Central memory CD4-positive, alpha-beta T cell (primary cell): ENCODE results near the gene SCYGR1.
"Not testable (repeated sequence)": the region's sequence is repeated elsewhere in the genome, so short reads cannot be mapped to it uniquely, and the experiment has no call there.

Experiments used
- DNase-seq: peaks from one replicate; pipeline ENCODE4 v3.0.0; 2022

The SCYGR1 gene

GRCh38 chr2:227402321-227402720, 14.6 kb upstream of the SCYGR1 start:
- no peak for DNase-seq

GRCh38 chr2:227401550-227401949, 13.8 kb upstream of the SCYGR1 start:
- no peak for DNase-seq

GRCh38 chr2:227398684-227399670, 11.2 kb upstream of the SCYGR1 start:
- DNase-seq, result no peak

- no peak for DNase-seq
Measured at GRCh38 chr2:227397562-227397961, 9.8 kb upstream of the SCYGR1 start.

GRCh38 chr2:227395556-227395955, 7.8 kb upstream of the SCYGR1 start:
- DNase-seq, result no peak

DNA sequence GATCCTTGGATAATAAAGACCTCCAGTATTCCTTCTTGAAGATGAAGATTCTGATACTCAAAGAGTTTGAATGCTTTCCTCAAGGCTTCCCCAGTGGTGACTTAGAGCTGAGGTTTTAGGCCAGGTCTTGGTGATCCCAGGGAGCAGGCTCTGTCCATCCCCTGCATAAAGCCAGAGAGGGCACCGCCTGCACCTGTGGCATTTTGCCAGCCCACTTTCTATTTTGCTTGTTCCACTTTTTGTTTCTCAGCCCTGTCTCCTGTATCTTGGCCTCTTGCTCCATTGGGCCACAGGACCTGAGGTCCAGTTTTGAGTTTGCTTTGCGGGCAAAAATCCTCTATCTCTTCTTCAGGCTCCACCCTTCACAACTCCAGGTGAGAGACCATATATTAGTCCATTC, 6.7 kb upstream of the SCYGR1 start:
- no peak for DNase-seq

- no peak for DNase-seq
Measured at GRCh38 chr2:227390468-227391256, 2.9 kb upstream of the SCYGR1 start.

GRCh38 chr2:227389661-227390060, 1.9 kb upstream of the SCYGR1 start:
- no peak for DNase-seq

DNA sequence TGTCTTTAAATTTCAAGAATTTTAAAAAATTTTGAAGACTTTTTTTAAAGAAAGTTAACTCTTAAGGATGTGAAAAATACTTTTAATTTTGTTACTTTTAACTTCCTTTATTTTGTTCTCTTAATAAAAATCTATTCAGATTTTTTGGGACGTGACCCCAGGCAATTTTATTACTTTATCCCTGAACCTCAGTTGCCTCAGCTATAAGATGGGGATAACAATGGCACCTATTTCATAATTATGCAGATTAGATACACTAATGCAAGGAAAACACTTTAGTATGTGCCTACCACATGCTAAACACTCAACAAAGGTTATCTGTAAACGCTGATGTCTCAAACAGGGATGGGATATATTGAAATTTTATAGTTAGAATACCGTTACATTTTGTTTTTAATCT, 1.5 kb upstream of the SCYGR1 start:
- no peak for DNase-seq

GRCh38 chr2:227388537-227389011, 825 bp upstream of the SCYGR1 start:
- DNase-seq, result no peak

DNA sequence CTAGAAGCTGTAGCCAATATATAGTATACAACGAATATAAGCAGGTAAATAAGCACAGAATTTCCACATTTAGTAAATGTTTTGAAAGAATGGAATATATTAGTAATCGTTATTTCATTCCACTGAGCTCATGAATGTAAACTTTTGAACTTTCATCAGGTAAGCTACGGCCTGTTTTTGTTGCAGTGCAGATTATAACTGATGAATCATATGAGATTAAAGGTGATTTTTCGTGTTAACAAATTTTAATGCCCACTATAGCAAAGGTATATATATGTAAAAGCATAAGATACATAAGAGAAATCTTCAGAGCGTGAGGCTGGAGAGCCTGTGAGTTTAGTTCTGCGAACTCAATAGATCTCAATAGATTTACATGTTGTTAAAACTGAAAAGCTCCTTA, 1.1 kb downstream of the SCYGR1 start:
- no peak for DNase-seq

- no peak for DNase-seq
Measured at GRCh38 chr2:227383686-227384085, 4.1 kb downstream of the SCYGR1 start.

GRCh38 chr2:227382241-227382835, 5.4 kb downstream of the SCYGR1 start:
- DNase-seq, result not testable (repeated sequence)

DNA sequence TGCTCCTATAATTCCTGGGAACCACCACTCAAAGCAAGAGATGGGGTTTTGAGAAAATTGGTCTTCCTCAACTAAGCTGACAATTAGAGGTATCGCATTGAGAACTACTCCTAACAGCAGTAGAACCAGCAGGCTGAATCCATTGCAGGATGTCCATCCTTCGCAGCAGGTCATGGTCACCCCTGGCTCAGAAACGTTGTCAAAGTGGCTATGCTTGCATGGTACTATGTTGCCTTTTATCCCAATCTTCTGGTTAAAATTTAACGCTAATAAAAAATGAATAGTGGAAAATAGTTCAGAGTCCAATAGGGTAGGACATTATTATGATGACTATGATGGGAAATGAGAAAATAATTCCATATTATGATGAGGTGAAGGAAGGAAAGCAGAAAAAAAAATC, 8.7 kb downstream of the SCYGR1 start, which contains the start of gene TM4SF20:
TM4SF20 (minus strand) TSS at position 212 of the 400 bp plus-strand sequence; CDS start at position 174, 38 bp downstream.
- no peak for DNase-seq

GRCh38 chr2:227378371-227378782, 9.4 kb downstream of the SCYGR1 start:
- DNase-seq, result no peak

DNA sequence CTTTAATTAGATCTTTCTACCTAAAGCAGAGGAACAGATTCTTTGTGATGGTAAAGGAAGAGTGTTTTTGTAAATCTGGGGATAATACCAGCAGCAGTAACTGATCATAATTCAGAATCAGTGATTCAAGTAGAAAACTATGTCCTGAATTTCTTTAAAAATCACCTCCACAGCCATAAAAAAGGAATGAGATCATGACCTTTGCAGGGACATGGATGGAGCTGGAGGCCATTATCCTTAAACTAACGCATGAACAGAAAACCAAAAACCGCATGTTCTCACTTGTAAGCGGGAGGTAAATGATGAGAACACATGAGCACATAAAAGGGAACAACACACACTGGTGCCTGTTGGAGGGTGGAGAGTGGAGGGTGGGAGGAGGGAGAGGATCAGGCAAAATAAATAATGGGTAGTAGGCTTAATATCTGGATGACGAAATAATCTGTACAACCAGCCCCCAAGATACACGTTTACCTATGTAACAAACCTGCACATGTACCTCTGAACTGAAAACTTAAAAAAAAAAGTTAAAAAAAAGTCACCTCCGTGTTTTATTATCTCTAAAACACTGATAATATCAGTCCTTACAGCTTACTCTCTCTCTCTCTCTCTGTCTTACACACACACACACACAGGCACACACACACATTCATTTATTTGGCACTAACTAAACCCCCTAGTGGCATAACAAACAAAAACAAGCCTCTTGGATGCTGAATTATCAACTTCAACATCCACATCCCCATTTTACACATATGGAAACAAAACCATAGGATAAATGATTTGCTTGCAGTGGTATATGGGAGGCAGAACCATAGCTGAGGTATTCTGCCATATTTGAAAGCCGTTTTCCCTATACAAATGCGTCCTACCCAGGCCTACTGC, 10.0 kb downstream of the SCYGR1 start:
- no peak for DNase-seq

- no peak for DNase-seq
Measured at GRCh38 chr2:227376656-227377396, 10.9 kb downstream of the SCYGR1 start.

DNA sequence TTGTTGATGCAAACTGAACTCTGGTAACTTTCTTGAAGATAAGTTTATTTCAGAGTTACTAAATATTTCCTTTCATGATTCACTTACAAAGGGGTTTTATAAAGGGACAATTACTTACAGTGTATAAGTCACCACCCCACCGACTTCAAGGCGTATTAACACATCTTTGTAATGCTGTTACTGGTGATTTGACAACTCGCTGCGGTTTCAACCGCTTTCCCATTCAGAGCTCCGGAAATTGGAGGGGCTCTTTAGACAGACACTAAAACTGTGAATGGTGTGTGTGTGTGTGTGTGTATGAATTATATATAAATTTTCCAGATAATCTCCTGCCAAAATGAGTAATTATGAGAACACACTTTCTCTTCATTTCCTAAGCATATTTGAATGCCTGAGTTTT, 13.6 kb downstream of the SCYGR1 start:
- no peak for DNase-seq

DNA sequence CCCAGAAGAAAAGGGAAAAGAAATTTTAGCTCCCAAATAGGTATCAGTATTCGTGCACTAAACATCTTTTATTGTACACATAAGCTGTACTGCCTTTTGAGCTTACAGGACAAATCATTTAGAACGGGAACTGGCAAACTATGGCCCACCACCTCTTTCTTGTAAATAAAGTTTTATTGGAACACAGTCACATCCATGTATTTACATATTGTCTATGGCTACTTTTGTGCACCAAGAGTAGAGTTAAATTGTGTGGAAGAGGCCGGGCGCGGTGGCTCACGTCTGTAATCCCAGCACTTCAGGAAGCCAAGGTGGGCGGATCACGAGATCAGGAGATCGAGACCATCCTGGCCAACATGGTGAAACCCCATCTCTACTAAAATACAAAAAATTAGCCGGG, 14.4 kb downstream of the SCYGR1 start:
- no peak for DNase-seq

GRCh38 chr2:227370791-227371312, 16.9 kb downstream of the SCYGR1 start:
- no peak for DNase-seq

- DNase-seq, result no peak
Measured at GRCh38 chr2:227370092-227370491, 17.7 kb downstream of the SCYGR1 start.
